Activated T-helper 1 cell treated with Interleukin-2 at 50 U/mL for 16 hours (primary cell): Measurements from ENCODE around the gene UBE4B.
"Not testable (repeated sequence)": the region's sequence is repeated elsewhere in the genome, so short reads cannot be mapped to it uniquely, and the experiment has no call there.

Source experiments
- DNase-seq: peaks from one replicate; pipeline ENCODE4 v3.0.0-alpha.2; 2020; ENCODE audit warnings: low read depth

Gene UBE4B

GRCh38 chr1:10210841-10211804 lies 178.4 kb downstream of the UBE4B start:
- peak; percentile 4 for DNase-seq

GRCh38 chr1:10211805-10212410 lies 179.2 kb downstream of the UBE4B start:
- DNase-seq = no peak

DNA sequence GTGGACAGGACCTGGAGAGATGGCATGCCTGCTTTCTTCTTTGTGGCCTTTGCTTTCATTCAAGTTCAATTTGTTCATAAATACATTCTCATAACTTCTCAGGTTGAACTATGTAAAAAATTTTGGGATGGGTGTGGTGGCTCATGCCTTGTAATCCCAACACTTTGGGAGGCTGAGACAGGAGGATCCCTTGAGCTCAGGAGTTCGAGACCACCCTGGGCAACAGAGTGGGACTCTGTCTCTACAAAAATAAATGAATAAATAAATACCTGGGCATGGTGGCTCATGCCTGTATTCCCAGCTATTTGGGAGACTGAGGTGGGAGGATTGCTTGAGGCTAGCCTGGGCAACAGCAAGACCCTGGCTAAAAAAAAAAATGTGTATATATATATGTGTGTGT lies 179.7 kb downstream of the UBE4B start:
- no peak for DNase-seq

DNA sequence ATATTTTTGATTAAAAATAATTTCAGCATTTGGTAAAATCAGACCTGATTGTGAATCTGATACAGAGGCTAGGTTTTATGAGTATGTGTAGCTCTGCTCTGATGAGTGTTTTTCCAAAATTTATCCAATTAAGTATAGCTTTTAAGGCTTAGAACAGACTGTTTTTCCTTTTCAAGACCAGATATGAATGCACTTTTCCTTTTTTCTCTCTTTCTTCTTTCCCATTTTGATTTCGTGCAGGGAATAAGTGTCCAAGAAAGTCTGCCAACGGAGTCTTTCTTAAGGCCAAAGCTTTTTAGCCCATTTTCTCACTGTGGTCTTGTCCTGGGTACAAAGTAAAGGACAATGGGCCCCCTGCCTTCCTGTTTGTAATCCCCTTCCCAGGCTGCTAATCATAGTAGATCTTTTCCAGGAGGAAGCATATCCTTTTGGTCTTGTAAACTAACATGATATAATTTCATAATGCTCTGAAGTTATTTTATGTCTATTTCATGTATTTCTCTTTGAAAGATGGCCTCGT lies 180.5 kb downstream of the UBE4B start:
- no peak for DNase-seq

- DNase-seq = no peak
Measured at GRCh38 chr1:10216090-10216749, 183.5 kb downstream of the UBE4B start.

DNA sequence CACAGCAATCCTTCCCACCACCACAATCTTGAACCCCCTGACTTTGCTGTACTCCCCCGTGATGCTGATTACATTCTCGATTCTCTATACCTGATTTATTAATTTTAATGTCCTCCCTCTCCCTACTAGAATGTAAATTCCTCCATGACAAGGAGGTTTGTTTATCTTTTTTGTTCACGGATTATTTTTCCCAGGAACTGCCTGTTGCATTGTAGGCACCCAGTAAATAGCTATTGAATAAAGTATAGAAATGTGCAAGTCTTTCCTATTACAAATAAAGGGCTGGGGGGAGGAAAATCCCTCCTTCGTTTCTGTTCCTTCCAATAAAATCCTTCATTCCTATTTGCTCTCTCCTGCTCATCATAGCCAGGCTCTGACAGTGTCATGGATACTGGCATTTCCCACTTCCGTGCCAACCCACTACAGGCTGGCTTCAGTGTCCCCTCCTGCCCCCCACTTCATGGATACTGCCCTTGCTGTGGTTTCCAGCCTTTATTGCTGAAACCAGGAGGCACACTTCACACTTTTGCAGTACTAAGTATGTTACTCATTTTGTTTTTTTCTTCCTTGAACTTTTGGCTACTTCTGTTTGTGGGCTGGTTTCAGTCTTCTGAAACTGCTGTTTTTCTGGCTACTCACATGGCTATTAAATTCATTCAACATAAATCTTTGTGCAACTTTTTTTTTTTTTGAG lies 185.1 kb downstream of the UBE4B start:
- DNase-seq = no peak

- no peak for DNase-seq
Measured at GRCh38 chr1:10220200-10220599, 187.4 kb downstream of the UBE4B start.

- not testable (repeated sequence) for DNase-seq
Measured at GRCh38 chr1:10220657-10221056, 187.9 kb downstream of the UBE4B start.

GRCh38 chr1:10225573-10225972 lies 192.8 kb downstream of the UBE4B start:
- no peak for DNase-seq

GRCh38 chr1:10228528-10228927 lies 195.8 kb downstream of the UBE4B start:
- DNase-seq = no peak

DNA sequence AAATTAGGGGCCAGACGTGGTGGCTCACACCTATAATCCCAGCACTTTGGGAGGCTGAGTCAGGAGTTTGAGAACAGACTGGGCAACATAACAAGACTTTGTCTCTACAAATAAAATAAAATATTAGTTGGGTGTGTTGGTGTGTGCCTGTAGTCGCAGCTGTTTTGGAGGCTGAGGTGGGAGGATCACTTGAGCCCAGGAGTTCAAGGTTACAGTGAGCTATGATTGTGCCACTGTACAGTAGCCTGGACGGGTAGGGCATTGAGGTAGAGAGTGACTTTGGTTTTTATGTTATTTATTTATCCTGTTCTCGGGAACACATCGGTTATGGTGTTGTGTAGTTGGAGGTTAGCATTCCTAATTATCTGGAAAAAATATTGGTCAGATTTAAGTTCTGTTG lies 197.1 kb downstream of the UBE4B start:
- no peak for DNase-seq
